HCT116 (cell line): ENCODE data around the gene PANX2. TPM values are rescaled to one million over a fixed set of nuclear protein-coding genes. Genes with fewer than 3 reads are reported as not detected.

Experiments used
- ATAC-seq: fragments of 200-7000 bp; cut with Tn5 transposase; 2 replicates; pipeline ENCODE4 v1.9.1; 2020; ENCODE audit warnings: mild to moderate bottlenecking, moderate library complexity
- BruUV-seq: library from RNA; stranded (reverse); fragments of 400-500 nt; replicated peaks from 2 replicates; lab custom pipeline; 2021; lab: Mats Ljungman, UMichigan
- CTCF ChIA-PET: fragments of 300-600 bp; sonication (Branson Sonifier 250); formaldehyde crosslinking; loops from one replicate; lab custom pipeline; 2021; ENCODE audit warnings: antibody characterized with exemption; lab: Charles Lee
- POLR2A ChIA-PET: fragments of 300-600, 350-600 bp; sonication (Branson Sonifier 250); formaldehyde crosslinking; loops from one replicate; lab custom pipeline; 2021; ENCODE audit warnings: antibody characterized with exemption; lab: Charles Lee
- RAD21 ChIA-PET, 2 experiments: fragments of 300-600 bp; sonication (Branson Sonifier 250); formaldehyde crosslinking; loops; one replicate each; lab custom pipeline; 2023; ENCODE audit warnings: low total read pairs in 2 of 2; ENCODE audit not compliant: uncharacterized antibody in 2 of 2, unreplicated experiment in 2 of 2, low non-redundant PET in 1 of 2; lab: Charles Lee
- DNase-seq: peaks from one replicate; pipeline ENCODE4 v3.0.0-alpha.2; 2010; ENCODE audit warnings: low read depth, low spot score
- H2AFZ ChIP-seq: fragments of 200-600 bp; shearing (Covaris generic), sonication (generic); 2 replicates; pipeline ENCODE4 v1.6.1; 2017; ENCODE audit warnings: low read depth, mixed run types, mixed read lengths, antibody characterized with exemption, low read length; ENCODE audit not compliant: poor library complexity, severe bottlenecking
- H3K27ac ChIP-seq: 2 replicates; pipeline ENCODE4 v1.5.1; 2012; ENCODE audit warnings: low read depth, low read length
- H3K27me3 ChIP-seq: fragments of 200-600 bp; sonication (generic); 2 replicates; pipeline ENCODE4 v1.6.1; 2016; ENCODE audit warnings: mixed run types, low read length, mixed read lengths; ENCODE audit not compliant: insufficient read depth
- H3K36me3 ChIP-seq, 2 experiments: fragments of 200-500 bp in 1 of 2; fragments of 200-600 bp in 1 of 2; sonication (Bioruptor generic) in 1 of 2; sonication (generic) in 1 of 2; 2 replicates each; pipeline versions ENCODE4 v1.5.1 to v1.6.1; 2014 to 2016; ENCODE audit warnings: low read length in 2 of 2, inconsistent platforms in 1 of 2, mixed read lengths in 1 of 2, mixed run types in 1 of 2; ENCODE audit not compliant: insufficient read depth in 2 of 2, control insufficient read depth in 1 of 2
- H3K4me1 ChIP-seq, 2 experiments: fragments of 200-600 bp in 1 of 2; sonication (generic) in 1 of 2; 2 replicates each; pipeline versions ENCODE4 v1.5.1 to v1.6.1; 2012 to 2017; ENCODE audit warnings: low read length in 2 of 2, inconsistent platforms in 1 of 2, mild to moderate bottlenecking in 1 of 2, mixed read lengths in 1 of 2, mixed run types in 1 of 2, moderate library complexity in 1 of 2; ENCODE audit not compliant: insufficient read depth in 2 of 2, control insufficient read depth in 1 of 2
- H3K4me2 ChIP-seq: fragments of 200-600 bp; sonication (generic); 2 replicates; pipeline ENCODE4 v1.6.1; 2017; ENCODE audit warnings: mixed run types, low read length, mixed read lengths
- H3K4me3 ChIP-seq, 2 experiments: fragments of 200-600 bp in 1 of 2; sonication (generic) in 1 of 2; replicated peaks in 1 of 2; 2 replicates each; pipeline ENCODE4 v1.5.1; 2011 to 2016; ENCODE audit warnings: low read length in 2 of 2, control low read depth in 1 of 2, low read depth in 1 of 2, mild to moderate bottlenecking in 1 of 2, mixed read lengths in 1 of 2, mixed run types in 1 of 2
- H3K79me2 ChIP-seq: fragments of 200-600 bp; sonication (generic); 2 replicates; pipeline ENCODE4 v1.6.1; 2017; ENCODE audit warnings: mild to moderate bottlenecking, mixed run types, low read length, moderate library complexity, mixed read lengths; ENCODE audit not compliant: insufficient read depth
- H3K9ac ChIP-seq: fragments of 200-600 bp; sonication (generic); 2 replicates; pipeline ENCODE4 v1.6.1; 2016; ENCODE audit warnings: low read length, mixed read lengths
- H3K9me2 ChIP-seq: fragments of 200-600 bp; sonication (generic), shearing (Covaris generic); 2 replicates; pipeline ENCODE4 v1.6.1; 2017; ENCODE audit warnings: mixed run types, mild to moderate bottlenecking, moderate library complexity; ENCODE audit not compliant: insufficient read depth
- H3K9me3 ChIP-seq, 2 experiments: fragments of 200-500 bp in 1 of 2; fragments of 200-600 bp in 1 of 2; sonication (Bioruptor generic) in 1 of 2; sonication (generic) in 1 of 2; 2 replicates each; pipeline ENCODE4 v1.6.1; 2014 to 2017; ENCODE audit warnings: low read length in 2 of 2, mixed read lengths in 2 of 2, inconsistent platforms in 1 of 2, low read depth in 1 of 2, mild to moderate bottlenecking in 1 of 2, mixed run types in 1 of 2, moderate library complexity in 1 of 2; ENCODE audit not compliant: control insufficient read depth in 1 of 2, insufficient read depth in 1 of 2
- H4K20me1 ChIP-seq: fragments of 200-600 bp; sonication (generic), shearing (Covaris generic); 2 replicates; pipeline ENCODE4 v1.6.1; 2017; ENCODE audit warnings: mixed run types, mild to moderate bottlenecking, moderate library complexity; ENCODE audit not compliant: insufficient read depth
- CEBPB ChIP-seq: IDR thresholded peaks from 2 replicates; pipeline ENCODE4 v1.6.1; 2012; ENCODE audit warnings: low read depth
- EZH2 ChIP-seq: fragments of 200-600 bp; sonication (generic); IDR thresholded peaks from 2 replicates; pipeline ENCODE4 v1.6.1; 2017; ENCODE audit warnings: antibody characterized with exemption, mixed run types
- FOSL1 ChIP-seq: IDR thresholded peaks from 2 replicates; pipeline ENCODE4 v1.6.1; 2012; ENCODE audit warnings: low read depth
- POLR2A ChIP-seq: IDR thresholded peaks from 2 replicates; pipeline ENCODE4 v1.7.0; 2011; ENCODE audit warnings: borderline replicate concordance; ENCODE audit not compliant: insufficient read depth, insufficient read length; ENCODE audit errors: extremely low read depth
- POLR2AphosphoS5 ChIP-seq: IDR thresholded peaks from 2 replicates; pipeline ENCODE4 v1.6.1; 2011; ENCODE audit warnings: mild to moderate bottlenecking, low read depth, low read length, moderate library complexity
- RAD21 ChIP-seq: IDR thresholded peaks from 2 replicates; pipeline ENCODE4 v1.6.1; 2012; ENCODE audit warnings: low read depth, mild to moderate bottlenecking
- SP1 ChIP-seq: IDR thresholded peaks from 2 replicates; pipeline ENCODE4 v1.6.1; 2012; ENCODE audit warnings: low read depth
- YY1 ChIP-seq: IDR thresholded peaks from 2 replicates; pipeline ENCODE4 v1.6.1; 2011; ENCODE audit warnings: low read length, low read depth, moderate library complexity, mild to moderate bottlenecking; ENCODE audit not compliant: insufficient replicate concordance; ENCODE audit errors: extremely low read depth
- intact Hi-C: fragments of 100-400 bp; cut with micrococcal nuclease; formaldehyde crosslinking; loops from 2 replicates; pipeline ENCODE4 v1.10.0; 2022
- total RNA-seq: library from RNA; stranded (reverse); gene quantifications from one replicate; pipeline ENCODE4 v1.2.1, GENCODE V29; 2021; ENCODE audit not compliant: unreplicated experiment
- TF ChIP-seq, protein P1 (sequence below): IDR thresholded peaks from 2 replicates; pipeline ENCODE4 v1.6.1; 2012

The PANX2 gene
- total RNA-seq, 1 experiment from 2014 or later, result 8.0 TPM

DNA sequence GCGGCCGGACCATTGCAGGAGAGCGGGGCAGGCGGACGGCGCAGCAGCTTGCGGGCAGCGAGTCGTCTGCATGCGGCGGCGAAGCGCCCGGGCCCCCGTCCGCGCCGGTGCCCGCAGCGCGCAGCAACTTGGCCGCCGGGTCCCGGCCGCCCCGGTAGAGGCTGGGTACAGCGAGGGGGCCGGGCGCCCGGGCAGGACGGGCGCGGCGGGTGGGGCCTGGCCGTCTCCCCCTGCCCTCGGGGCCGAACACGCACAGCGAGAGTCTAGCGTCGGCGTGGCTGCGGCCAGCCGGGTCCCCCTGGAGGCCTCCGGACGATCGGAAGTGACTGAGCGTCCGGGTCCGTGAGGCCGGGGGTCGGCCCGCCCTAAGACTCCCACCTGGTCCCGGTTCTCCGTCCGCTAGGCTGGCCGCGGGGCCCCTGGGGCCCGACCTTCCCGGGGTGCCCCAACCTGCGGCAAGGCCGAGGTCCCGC lies 14.4 kb downstream of the PANX2 start:
- BruUV-seq, result no TSS peak
- Histone ChIP-seq H3K9me3 (no peaks in the 10 kb centered on the region), H3K36me3 (no peaks in the 10 kb centered on the region), H3K9me2 (no peaks in the 10 kb centered on the region), H3K4me2 (peak overlapping the region; percentile 85), H3K4me1 (peaks cover 29 to 46% of the 10 kb centered on the region in 2 experiments), H3K9ac (peak overlapping the region; percentile 65), H3K4me3 (peak overlapping the region; percentile 42 to 58), H3K27ac (peak overlapping the region; percentile 75; the same call in 1 of the 2 replicates), H4K20me1 (no peaks in the 10 kb centered on the region), H3K79me2 (peaks cover 38% of the 10 kb centered on the region), H2AFZ (no peak overlapping the region), H3K27me3 (no peaks in the 10 kb centered on the region)
- intact Hi-C loops, result no loop called here
- no peak for ATAC-seq
- ChIA-PET POLR2A (no interaction called here), RAD21 (no interaction called here), CTCF (no interaction called here)
- no peak for TF ChIP-seq POLR2A
- TF ChIP-seq EZH2, result no peak
- TF ChIP-seq RAD21, result no peak
- no peak for TF ChIP-seq FOSL1
- TF ChIP-seq SP1, result no peak
- TF ChIP-seq, protein P1, sequence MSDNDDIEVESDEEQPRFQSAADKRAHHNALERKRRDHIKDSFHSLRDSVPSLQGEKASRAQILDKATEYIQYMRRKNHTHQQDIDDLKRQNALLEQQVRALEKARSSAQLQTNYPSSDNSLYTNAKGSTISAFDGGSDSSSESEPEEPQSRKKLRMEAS, result no peak
- no peak for TF ChIP-seq CEBPB
- DNase-seq, result no peak

DNA sequence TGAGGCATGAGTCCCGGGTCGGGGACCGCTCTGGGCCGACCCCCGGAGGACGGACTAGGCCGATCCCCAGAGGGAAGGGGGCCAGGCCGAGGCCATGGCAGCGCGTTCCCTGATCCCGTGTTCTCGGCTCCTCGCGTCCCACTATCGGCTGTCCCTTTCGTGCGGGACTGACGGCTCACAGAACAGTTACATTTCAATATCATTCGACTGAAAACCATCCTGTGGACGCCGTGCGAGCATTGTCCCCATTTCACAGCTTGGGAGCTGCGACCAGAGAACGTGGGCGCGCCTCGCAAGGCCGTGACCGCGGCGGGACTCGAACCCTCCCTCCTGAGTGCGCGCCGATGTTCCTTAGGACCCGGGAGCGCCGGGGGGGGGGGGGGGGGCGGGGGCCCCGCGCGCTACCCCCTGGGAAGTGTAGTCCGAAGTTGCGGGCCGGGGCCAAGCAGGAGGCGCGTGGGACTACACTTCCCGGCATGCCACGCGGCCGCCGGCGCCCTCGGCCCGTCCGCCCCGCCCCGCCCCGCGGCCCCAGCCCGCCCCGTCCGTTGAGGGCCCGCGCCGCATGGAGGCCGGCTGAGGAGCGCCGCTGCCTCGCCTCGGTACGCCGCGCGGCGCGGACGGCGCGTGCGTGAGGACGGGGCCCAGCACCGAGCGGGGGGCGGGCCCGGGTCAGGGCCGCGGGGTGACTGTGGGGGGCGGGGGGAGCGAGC lies 15.0 kb downstream of the PANX2 start, which contains the start of gene TRABD:
TSS of gene TRABD (plus strand) at position 539 of the 713 bp plus-strand sequence. CDS start 7,148 bp downstream, outside the sequence.
- Histone ChIP-seq H3K9ac (peak within 1 kb of the TSS; percentile 90), H3K27ac (peak within 1 kb of the TSS; percentile 81), H2AFZ (no peak within 1 kb of the TSS), H4K20me1 (no peaks in the 10 kb centered on the region; the same call in 1 of the 2 replicates), H3K4me1 (peaks cover 31 to 52% of the 10 kb centered on the region in 2 experiments), H3K9me2 (no peaks in the 10 kb centered on the region), H3K36me3 (no peaks in the 10 kb centered on the region)
- ChIA-PET RAD21 (no interaction called here), POLR2A (no interaction called here)
- intact Hi-C loops, result no loop called here
- BruUV-seq, result no TSS peak
- peak; percentile 40 for TF ChIP-seq YY1
- peak; percentile 50 for TF ChIP-seq POLR2A
- TF ChIP-seq CEBPB, result no peak
- peak; percentile 33; the same call in 1 of the 2 replicates for TF ChIP-seq POLR2AphosphoS5
- TF ChIP-seq, all 23 proteins: peak for 3
- Histone ChIP-seq H3K4me2 (peak within 1 kb of the TSS; percentile 93), H3K27me3 (no peaks in the 10 kb centered on the region), H3K9me3 (no peaks in the 10 kb centered on the region), H3K79me2 (peaks cover 43% of the 10 kb centered on the region), H3K4me3 (peak within 1 kb of the TSS; percentile 74 to 85)
- DNase-seq, result peak; percentile 70
- CTCF ChIA-PET, result no interaction called here
- peak; percentile 70 for ATAC-seq
